Measurements from ENCODE around the gene METTL2A.
"Not testable (repeated sequence)": the region's sequence is repeated elsewhere in the genome, so short reads cannot be mapped to it uniquely, and the experiment has no call there.

DNA sequence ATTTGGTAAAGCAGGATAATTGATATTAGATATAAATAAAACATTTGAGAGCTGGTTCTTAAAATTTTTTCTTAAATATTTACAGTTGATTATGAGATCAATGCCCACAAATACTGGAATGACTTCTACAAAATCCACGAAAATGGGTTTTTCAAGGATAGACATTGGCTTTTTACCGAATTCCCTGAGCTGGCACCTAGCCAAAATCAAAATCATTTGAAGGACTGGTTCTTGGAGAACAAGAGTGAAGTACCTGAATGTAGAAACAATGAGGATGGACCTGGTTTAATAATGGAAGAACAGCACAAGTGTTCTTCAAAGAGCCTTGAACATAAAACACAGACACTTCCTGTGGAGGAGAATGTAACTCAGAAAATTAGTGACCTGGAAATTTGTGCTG, 2.5 kb downstream of the METTL2A start:
- TF ChIP-seq, protein P1, sequence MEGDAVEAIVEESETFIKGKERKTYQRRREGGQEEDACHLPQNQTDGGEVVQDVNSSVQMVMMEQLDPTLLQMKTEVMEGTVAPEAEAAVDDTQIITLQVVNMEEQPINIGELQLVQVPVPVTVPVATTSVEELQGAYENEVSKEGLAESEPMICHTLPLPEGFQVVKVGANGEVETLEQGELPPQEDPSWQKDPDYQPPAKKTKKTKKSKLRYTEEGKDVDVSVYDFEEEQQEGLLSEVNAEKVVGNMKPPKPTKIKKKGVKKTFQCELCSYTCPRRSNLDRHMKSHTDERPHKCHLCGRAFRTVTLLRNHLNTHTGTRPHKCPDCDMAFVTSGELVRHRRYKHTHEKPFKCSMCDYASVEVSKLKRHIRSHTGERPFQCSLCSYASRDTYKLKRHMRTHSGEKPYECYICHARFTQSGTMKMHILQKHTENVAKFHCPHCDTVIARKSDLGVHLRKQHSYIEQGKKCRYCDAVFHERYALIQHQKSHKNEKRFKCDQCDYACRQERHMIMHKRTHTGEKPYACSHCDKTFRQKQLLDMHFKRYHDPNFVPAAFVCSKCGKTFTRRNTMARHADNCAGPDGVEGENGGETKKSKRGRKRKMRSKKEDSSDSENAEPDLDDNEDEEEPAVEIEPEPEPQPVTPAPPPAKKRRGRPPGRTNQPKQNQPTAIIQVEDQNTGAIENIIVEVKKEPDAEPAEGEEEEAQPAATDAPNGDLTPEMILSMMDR (IDR thresholded peaks at IDR 0.05; ENCODE audit: low read depth, low read length, poor library complexity, severe bottlenecking), result not testable (repeated sequence)
- not testable (repeated sequence) for TF ChIP-seq EZH2phosphoT487 (IDR thresholded peaks at IDR 0.05; ENCODE audit: borderline replicate concordance, low read length)
